ENCODE data around the gene GRM1. TPM values are rescaled to one million over a fixed set of nuclear protein-coding genes. Genes with fewer than 3 reads are reported as not detected.

Gene GRM1
- total RNA-seq, 6 donors from 2014 or later = 0.10 TPM; not detected in 5

DNA sequence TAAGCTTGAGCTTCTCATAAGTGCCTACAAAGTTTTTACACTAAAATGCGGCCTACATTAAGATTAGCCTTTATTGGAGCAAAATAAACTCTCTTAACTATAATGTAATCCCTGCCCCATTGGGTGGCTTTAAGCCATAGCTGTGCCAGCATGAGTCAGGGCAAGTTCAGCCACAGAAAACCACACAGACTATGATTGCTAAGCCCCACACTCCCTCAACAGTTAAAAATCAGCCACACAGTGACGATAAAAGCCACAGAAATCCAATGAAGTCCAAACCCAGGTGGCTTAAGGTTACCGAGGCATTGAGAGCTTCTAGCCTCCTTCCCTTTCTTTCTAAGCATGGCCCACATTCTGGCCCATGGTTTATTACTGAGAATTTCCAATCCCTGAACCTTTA lies 61.6 kb downstream of the GRM1 start:
- TF ChIP-seq POLR2AphosphoS5 (IDR thresholded peaks at IDR 0.05) (no peak), EP300 (IDR thresholded peaks at IDR 0.05) (no peak), POLR2A (IDR thresholded peaks at IDR 0.05) (no peak)
- TF ChIP-seq, protein P1, sequence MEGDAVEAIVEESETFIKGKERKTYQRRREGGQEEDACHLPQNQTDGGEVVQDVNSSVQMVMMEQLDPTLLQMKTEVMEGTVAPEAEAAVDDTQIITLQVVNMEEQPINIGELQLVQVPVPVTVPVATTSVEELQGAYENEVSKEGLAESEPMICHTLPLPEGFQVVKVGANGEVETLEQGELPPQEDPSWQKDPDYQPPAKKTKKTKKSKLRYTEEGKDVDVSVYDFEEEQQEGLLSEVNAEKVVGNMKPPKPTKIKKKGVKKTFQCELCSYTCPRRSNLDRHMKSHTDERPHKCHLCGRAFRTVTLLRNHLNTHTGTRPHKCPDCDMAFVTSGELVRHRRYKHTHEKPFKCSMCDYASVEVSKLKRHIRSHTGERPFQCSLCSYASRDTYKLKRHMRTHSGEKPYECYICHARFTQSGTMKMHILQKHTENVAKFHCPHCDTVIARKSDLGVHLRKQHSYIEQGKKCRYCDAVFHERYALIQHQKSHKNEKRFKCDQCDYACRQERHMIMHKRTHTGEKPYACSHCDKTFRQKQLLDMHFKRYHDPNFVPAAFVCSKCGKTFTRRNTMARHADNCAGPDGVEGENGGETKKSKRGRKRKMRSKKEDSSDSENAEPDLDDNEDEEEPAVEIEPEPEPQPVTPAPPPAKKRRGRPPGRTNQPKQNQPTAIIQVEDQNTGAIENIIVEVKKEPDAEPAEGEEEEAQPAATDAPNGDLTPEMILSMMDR (IDR thresholded peaks at IDR 0.05) = no peak
- no peak for DNase-seq
- no peak overlapping the region for H3K27ac ChIP-seq
- H3K36me3 ChIP-seq = no peaks in the 10 kb centered on the region
- ATAC-seq (ENCODE audit: low FRiP score in 2 of 2) = no peak
- no peaks in the 10 kb centered on the region for H3K4me1 ChIP-seq
- H3K27me3 ChIP-seq = no peaks in the 10 kb centered on the region
- no peak overlapping the region for H3K4me3 ChIP-seq
- H3K9me3 ChIP-seq = no peaks in the 10 kb centered on the region
- WGBS, 2 donors = 77 to 85% methylated on average over 3 of the region's 3 CpGs

DNA sequence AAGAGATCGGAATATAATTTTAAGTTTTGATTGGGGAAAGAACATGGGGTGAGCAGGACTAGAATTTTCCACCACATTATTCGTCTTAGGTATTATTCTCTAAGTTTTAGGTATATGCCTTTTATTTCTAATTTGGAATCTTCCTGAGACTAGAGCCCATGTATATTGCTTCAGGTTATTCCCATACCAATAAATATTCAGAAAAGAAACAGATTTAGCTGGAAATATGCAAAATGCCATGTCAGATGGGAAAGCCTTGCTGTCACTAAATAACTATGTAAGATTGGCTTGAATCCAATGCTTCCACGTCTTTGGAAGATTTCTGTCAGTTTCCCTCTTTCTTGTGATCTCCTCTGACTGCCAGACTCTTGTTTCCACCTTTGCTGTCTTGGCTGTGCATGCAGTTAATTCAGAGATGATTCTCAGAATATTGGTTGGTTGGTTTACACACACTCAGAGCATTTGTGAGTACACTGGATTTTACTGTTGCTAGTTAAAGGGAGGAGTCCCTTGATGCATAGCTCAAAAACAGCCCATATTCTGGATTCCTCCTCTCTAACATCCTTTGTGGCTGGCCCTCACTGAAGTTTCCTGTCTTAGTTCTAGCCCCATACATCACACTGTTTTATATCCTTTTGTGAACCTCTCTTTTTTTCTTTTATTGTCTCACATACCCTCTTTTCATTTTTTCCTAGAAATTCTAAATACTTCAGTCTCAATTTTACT lies 64.3 kb downstream of the GRM1 start:
- no peak overlapping the region for H3K4me3 ChIP-seq
- H3K4me1 ChIP-seq = no peaks in the 10 kb centered on the region
- H3K36me3 ChIP-seq = no peaks in the 10 kb centered on the region
- H3K27ac ChIP-seq = no peak overlapping the region
- ATAC-seq (ENCODE audit: low FRiP score in 2 of 2) = no peak
- TF ChIP-seq, protein P1 (IDR thresholded peaks at IDR 0.05) = no peak
- TF ChIP-seq POLR2A (IDR thresholded peaks at IDR 0.05) (no peak), POLR2AphosphoS5 (IDR thresholded peaks at IDR 0.05) (no peak), EP300 (IDR thresholded peaks at IDR 0.05) (no peak)
- no peaks in the 10 kb centered on the region for H3K9me3 ChIP-seq
- no peak for DNase-seq
- 67 to 68% methylated on average over 3 of the region's 3 CpGs for WGBS, 2 donors
- H3K27me3 ChIP-seq = no peaks in the 10 kb centered on the region

DNA sequence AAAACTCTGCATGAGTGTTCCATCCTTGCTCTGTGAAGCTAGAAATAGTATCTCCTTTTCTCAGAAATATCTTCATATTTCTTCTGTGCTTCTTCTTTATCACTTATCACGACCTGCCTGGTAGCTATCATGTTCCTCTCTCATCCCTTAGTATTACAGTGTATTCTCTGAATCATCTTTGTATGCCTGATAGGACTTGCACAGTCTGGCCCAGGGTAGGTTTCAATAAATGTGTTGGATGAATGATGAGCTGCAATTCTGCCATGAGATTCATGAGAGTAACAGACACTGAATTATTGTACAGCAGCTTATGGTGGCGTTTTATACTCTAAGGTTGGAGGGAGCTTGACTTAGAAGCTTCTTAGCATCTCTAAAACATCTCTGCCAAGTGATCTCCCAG lies 66.6 kb downstream of the GRM1 start:
- Histone ChIP-seq H3K36me3 (no peaks in the 10 kb centered on the region), H3K27ac (no peak overlapping the region), H3K4me1 (no peaks in the 10 kb centered on the region), H3K4me3 (no peak overlapping the region), H3K9me3 (no peaks in the 10 kb centered on the region), H3K27me3 (no peaks in the 10 kb centered on the region)
- 65 to 73% methylated on average over 2 of the region's 2 CpGs for WGBS, 2 donors
- ATAC-seq (ENCODE audit: low FRiP score in 2 of 2) = no peak
- TF ChIP-seq POLR2AphosphoS5 (IDR thresholded peaks at IDR 0.05) = no peak
- no peak for TF ChIP-seq EP300 (IDR thresholded peaks at IDR 0.05)
- TF ChIP-seq POLR2A (IDR thresholded peaks at IDR 0.05) = no peak
- TF ChIP-seq, protein P1 (IDR thresholded peaks at IDR 0.05) = no peak
- DNase-seq = no peak

DNA sequence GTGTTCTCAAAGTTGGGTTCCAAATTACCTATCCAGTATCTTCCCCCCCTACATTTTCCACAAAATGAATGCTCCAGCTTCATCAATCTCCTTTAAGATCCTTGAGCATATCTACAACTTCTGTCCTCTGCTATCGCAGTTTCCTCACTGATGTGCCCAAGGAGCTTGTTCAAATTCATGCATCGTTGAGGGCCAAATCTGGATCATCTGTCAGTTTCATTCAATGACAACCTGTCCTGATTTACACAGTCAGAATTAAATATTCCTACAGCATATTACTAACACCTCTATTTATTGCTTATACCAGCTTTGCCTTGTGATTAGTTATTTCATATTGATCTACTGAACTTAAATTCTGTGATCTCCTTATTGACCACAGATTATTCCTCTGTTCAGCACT lies 68.7 kb downstream of the GRM1 start:
- ATAC-seq (ENCODE audit: low FRiP score in 2 of 2) = no peak

More for the DNA sequence above, 68.7 kb downstream of the GRM1 start:
- no peaks in the 10 kb centered on the region for H3K9me3 ChIP-seq
- TF ChIP-seq, protein P1 (IDR thresholded peaks at IDR 0.05) = no peak
- TF ChIP-seq EP300 (IDR thresholded peaks at IDR 0.05) = no peak
- H3K4me3 ChIP-seq = no peak overlapping the region
- no peak for DNase-seq
- no peaks in the 10 kb centered on the region for H3K27me3 ChIP-seq
- H3K4me1 ChIP-seq = no peaks in the 10 kb centered on the region
- no peak overlapping the region for H3K27ac ChIP-seq
- H3K36me3 ChIP-seq = no peaks in the 10 kb centered on the region
- 93 to 94% methylated on average over 2 of the region's 2 CpGs for WGBS, 2 donors
